GM18873 (cell line): ENCODE measurements around the gene DIP2B.
"Not testable (repeated sequence)": the region's sequence is repeated elsewhere in the genome, so short reads cannot be mapped to it uniquely, and the experiment has no call there.

Experiments
- ATAC-seq: cut with Tn5 transposase; IDR thresholded peaks from one replicate; pipeline ENCODE4 v1.9.1; 2021; ENCODE audit warnings: mild to moderate bottlenecking, moderate library complexity, moderate number of reproducible peaks; ENCODE audit not compliant: unreplicated experiment, low FRiP score

Gene DIP2B

DNA sequence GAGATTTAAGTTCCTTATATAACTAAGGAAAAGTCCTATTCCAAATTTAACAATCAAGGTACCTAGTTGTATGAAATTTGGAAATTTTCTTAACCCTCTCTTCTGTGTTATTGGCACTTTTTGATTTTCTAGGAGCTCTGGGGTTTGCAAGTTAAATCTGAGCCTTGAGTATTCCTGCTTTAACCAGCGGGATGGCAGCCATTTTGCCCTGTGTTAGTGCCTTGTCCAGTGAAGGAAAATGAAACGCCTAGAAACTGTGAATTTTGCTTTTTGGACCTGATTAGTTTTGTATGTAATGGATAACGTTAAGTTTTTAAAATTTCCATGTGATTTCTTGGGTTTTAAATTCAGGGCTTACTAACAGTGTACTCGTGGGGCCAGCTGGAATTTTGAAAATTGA is 45.1 kb downstream of the DIP2B start:
- no peak for ATAC-seq

DNA sequence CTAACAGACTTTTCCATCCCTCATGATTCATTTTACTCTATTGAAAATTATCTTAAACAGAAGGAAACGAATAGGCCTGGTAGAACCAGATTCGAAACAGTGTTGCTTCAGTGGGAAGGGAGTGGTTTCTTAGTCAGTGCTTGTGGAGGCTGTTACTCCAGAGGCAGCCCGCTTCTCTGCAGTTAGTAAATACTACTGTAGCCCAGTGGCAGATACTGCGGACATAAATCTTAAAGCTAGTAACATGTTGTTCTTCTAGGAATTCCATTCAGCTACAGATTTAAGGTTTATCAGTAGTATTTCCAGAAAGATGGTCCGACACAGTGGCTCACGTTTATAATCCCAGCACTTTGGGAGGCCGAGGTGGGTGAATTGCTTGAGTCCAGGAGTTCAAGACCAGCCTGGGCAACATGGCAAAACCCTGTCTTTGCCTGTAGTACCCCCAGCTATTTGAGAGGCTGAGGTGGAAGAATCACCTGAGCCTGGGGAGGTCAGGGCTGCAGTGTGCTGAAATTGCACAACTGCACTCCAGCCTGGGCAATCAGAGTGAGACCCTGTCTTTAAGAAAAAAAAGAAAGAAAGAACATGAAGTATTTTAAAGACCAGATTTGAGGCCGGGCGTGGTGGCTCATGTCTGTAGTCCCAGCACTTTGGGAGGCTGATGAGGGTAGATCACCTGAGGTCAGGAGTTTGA is 45.9 kb downstream of the DIP2B start:
- no peak for ATAC-seq

DNA sequence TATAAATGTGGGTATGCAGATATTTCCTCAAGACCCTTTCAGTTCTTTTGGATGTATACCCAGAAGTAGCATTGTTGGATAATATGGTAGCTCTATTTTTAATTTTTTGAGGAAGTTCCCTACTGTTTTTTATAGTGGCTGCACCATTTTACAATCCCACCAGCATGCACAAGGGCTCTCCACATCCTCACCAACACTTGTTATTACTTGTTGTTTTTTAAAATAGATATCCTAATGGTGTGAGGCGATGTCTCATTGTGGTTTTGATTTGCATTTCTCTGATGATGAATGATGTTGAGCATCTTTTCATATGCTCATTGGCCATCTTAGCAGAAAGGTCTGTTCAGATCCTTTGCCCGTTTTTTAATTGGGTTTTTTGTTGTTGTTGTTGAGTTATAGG is 47.1 kb downstream of the DIP2B start:
- no peak for ATAC-seq

DNA sequence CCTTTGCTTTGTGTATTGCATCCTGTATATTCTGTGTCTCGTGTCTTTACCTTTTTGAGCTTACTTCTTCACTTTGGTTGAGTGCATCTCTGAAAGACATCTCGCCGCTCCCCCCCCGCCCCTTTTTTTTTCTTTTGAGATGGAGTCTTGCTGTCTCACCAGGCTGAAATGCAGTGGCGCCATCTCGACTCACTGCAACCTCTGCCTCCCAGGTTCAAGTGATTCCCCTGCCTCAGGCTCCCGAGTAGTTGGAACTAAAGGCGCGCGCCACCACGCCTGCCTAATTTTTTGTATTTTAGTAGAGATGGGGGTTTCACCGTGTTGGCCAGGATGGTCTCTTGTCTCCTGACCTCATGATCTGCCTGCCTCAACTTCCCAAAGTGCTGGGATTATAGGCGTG is 49.9 kb downstream of the DIP2B start:
- ATAC-seq = no peak

- ATAC-seq = no peak
These were observed 50.7 kb downstream of the DIP2B start for GRCh38 chr12:50555471-50555885.

GRCh38 chr12:50556273-50556672 is 51.5 kb downstream of the DIP2B start:
- no peak for ATAC-seq

GRCh38 chr12:50556796-50557195 is 52.0 kb downstream of the DIP2B start:
- not testable (repeated sequence) for ATAC-seq

- no peak for ATAC-seq
These were observed 52.6 kb downstream of the DIP2B start for GRCh38 chr12:50557421-50557820.

- no peak for ATAC-seq
These were observed 54.2 kb downstream of the DIP2B start for GRCh38 chr12:50558970-50559369.

DNA sequence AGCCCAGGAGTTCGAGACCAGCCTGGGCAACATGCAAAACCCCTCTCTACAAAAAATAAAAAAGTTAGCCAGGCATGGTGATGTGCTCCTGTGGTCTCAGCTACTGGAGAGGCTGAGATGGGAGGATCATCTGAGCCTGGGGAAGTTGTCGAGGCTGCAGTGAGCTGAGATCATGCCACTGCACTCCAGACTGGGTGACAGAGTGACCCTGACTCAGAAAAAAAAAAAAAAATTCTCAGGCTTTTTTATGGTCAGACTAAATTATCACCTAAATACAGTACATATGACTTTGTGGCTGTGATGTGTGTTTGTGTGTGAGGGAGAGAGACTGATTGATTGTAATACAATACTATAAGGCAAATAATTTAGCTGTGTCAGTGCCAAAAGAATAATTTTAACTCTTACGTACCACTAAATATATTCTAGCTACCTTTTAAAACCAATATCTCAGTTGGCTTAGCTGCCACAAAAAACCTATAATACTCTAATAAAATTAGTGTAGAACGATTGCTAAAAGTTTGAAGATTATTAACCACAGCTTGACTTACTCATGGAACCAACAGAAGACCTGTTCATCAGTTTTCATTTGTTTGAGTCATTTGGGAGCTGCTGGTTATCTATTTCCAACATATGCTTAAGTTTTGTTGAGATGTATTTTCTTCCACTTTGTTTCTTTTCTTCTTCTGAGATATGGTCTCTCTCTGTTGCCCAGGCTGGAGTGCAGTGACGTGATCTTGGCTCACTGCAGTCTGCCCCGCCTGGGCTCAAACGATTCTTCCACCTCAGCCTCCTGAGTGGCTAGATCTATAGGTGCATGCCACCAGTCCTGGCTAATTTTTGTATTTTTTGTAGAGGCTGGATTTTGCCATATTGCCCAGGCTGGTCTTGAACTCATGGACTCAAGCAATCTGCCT is 58.0 kb downstream of the DIP2B start:
- no peak for ATAC-seq

DNA sequence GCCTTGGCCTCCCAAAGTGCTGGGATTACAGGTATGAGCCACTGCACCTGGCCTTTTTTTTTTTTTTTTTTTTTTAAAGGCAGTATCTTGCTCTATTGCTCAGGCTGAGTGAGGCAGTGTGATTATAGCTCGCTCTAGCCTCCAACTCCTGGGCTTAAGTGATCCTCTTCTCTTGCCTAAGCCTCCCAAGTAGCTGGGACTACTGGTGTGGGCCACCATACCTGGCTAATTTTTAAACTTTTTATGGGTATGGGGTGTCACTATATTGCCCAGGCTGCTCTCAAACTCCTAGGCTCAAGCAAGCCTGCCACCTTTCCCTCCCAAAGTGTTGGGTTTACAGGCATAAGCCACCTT is 58.6 kb downstream of the DIP2B start:
- ATAC-seq = no peak

DNA sequence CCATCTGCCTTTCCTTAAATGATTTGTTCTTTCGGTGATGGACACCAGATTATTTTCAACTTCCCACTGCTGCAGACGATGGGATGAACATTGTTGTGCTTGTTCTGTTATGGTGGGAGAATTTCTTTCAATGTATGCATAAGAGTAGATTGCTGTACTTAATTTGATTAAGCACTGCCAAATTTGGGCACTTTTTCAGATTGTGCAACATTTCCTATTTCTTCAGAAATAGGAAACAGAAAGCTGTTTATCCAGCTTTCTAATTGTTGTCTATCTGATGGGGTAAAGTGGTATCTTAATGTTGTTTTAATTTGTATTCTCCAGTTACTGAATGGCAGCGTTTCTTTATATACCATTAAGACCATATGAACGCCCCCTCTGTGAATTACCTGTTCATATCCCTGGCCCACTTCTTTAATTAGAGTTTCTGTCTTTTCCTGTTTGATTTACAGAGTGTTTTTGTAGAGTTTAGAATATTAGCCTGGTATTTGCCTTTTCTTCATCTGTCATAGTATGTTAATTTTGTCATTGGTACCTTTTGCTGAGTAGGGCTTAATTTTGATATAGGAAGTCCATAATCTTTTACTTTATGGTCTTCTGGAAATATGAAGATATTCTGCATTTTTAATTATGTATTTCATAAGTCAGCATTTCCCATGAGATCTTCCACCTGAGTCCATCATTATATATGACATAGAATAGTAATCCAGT is 59.6 kb downstream of the DIP2B start:
- ATAC-seq = no peak

DNA sequence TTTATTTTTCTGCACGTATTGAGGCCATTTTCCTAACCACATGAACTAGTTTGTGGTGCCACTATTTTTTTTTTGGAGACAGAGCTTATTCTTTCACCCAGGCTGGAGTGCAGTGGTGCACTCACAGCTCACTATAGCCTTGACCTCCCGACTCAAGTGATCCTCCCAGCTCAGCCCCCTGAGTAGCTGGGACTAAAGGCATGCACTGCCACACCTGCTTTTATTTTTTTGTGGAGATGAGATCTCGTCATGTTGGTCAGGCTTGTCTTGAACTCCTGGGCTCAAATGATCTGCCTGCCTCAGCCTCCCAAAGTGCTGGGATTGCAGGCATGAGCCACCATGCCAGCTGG is 60.1 kb downstream of the DIP2B start:
- no peak for ATAC-seq

DNA sequence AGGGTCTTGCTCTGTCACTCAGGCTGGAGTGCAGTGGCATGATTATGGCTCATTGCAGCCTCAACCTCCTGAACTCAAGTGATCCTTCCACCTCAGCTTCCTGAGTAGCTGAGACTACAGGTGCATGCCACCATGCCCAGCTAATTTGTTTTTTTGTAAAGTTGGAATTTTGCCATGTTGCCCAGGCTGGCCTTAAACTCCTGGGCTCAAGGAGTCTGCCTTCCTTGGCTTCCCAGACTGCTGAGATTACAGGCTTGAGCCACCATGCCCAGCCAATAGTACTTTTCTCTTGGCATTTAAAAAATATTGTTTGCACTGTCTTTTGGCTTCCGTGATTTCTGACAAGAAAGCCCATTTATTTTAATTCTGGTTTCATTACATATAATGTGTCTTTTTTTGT is 61.3 kb downstream of the DIP2B start:
- no peak for ATAC-seq

GRCh38 chr12:50567926-50568325 is 63.1 kb downstream of the DIP2B start:
- ATAC-seq = no peak

DNA sequence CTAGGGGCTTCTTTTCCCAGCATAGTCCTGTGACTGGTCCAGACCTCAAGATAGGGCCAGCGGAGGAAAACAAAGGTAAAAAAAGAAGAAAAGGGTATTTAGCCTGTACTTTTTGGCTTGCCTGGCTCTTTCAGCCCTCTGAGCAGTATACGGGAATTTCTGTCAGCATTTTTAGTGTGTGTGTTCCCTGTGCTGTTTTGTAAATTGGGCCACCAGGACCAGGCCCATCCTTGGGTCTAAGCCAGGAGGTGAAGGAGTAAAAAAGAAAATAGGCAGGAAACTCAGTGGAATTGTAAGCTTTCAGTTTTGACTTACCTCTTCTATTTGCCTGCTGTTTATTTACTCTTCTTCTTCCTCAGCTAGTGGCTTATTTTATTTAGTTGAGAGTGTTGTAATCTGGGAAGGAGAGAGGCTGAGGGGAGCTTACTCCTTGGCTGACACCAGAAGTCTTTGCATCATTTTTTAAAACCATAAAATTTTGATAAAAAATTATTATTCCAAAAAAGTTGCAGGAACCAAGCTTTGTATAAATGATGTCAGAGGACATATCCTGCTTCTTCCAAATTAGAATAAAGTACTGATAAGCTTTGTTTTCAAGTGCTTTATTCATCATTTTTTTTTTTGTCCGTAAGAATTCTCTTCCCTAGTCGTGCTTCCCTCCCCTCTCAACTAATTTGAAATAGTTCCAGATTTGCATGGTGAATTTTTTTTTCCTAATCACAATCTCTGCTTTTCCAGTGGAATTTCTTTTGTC is 63.7 kb downstream of the DIP2B start:
- ATAC-seq = no peak

DNA sequence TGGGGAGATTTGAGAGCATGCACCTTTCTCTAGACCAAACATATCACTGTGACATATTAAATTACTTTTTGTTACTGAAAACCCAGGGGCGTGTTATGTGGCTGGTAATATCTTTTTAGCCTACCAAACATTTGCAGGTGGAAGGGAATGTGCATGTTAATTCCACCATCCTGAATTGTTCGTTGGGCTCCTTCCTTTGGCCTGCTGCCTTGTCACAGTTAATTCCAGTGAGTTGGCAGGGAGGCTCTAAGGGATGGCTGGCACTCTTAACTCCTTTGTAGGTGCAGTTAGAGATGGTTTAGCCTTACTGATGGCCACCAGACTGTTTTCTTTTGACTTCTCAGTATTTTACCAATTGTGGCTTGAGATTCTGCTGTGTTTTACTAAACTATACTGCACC is 64.5 kb downstream of the DIP2B start:
- ATAC-seq = no peak

DNA sequence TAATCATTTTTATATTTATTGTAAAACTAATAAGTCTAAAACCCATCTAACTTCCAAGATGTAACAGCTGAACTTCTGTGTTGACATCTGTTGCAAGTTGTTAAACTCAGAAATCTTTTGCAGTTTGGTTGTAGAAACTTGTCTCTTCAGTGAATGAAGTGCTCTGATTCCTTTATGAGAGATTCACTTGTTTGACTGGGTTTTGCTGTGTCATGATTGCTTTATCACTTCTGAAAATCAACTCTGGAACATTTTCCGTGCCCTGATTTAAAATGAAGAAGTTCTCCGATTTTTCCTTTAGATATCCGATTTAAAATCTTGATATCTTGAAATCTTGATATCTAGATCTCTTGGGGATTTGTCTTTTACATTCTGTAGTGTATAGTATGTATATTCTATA is 65.1 kb downstream of the DIP2B start:
- ATAC-seq = no peak

DNA sequence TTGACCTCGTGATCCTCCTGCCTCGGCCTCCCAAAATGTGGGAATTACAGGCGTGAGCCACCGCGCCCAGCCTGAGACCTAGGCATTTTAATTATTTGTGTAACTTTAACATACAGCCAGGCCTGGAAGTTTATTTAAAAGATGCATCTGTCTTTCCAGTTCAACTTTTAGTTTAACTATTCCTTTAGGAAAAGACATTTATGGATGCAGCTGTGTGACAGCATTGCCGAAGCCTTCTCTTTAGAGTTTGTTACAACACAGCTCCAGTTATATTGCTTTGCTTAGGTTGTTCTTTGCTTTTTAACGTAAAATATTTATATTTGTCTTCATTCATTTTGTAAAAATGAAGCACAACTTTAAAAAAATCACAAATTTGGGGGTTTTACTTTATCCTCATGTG is 67.0 kb downstream of the DIP2B start:
- ATAC-seq = no peak

- no peak for ATAC-seq
These were observed 67.5 kb downstream of the DIP2B start for GRCh38 chr12:50572287-50572686.

GRCh38 chr12:50572760-50573159 is 68.0 kb downstream of the DIP2B start:
- ATAC-seq = no peak
